ENCODE results near the gene LRMDA.

DNA sequence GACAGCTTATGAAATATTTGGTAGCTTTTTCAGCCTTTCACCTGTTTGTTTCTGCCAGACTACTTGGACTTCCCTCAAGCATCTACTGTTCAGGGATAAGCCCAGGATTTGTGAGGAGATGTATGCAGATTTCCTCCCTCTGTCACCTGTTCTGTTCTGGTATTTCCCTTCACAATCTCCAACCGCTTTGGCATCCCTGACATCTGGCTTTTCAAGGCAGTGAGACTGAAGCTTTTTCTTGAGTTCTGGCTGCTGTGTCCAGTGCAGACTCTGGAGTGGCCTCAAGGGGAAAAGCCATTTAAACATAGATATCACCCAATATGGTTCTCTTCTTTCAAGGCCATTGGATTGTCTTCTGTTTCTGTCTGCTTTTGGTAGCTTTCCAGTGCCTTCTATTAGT, 369.7 kb downstream of the LRMDA start:
- TF ChIP-seq MAFK (IDR thresholded peaks at IDR 0.05; ENCODE audit: partially characterized antibody), result no peak
- no peak for TF ChIP-seq EP300 (IDR thresholded peaks at IDR 0.05)
- no peak for TF ChIP-seq CTCF (IDR thresholded peaks at IDR 0.05)
- no peak for TF ChIP-seq ESRRA (IDR thresholded peaks at IDR 0.05; ENCODE audit: borderline replicate concordance, low read length)
- TF ChIP-seq ZFP36 (IDR thresholded peaks at IDR 0.05; ENCODE audit: borderline replicate concordance, partially characterized antibody), result no peak
- no peak for TF ChIP-seq CEBPB (IDR thresholded peaks at IDR 0.05)
- TF ChIP-seq SREBF2 (IDR thresholded peaks at IDR 0.05), result no peak

Measured in A549 (cell line).